Testis (tissue), 3 donors: Measurements from ENCODE around the gene PARP3. TPM values are rescaled to one million over a fixed set of nuclear protein-coding genes. Genes with fewer than 3 reads are reported as not detected.

Source experiments
- DNase-seq: peaks from one replicate; pipeline ENCODE4 v3.0.0-alpha.2; 2019
- H3K27ac ChIP-seq, 2 donors: fragments of 200-600 bp; sonication (generic); one replicate each; pipeline ENCODE4 v1.5.1; 2019
- H3K27me3 ChIP-seq: fragments of 200-600 bp; sonication (generic); one replicate; pipeline ENCODE4 v1.5.1; 2019
- H3K36me3 ChIP-seq: fragments of 200-600 bp; sonication (generic); one replicate; pipeline ENCODE4 v1.5.1; 2017; ENCODE audit warnings: low read depth; ENCODE audit errors: missing control alignments
- H3K4me1 ChIP-seq: fragments of 200-600 bp; sonication (generic); one replicate; pipeline ENCODE4 v1.5.1; 2019
- H3K4me3 ChIP-seq, 2 donors: fragments of 200-600 bp; sonication (generic); one replicate each; pipeline ENCODE4 v1.5.1; 2017 to 2019
- H3K9me3 ChIP-seq: fragments of 200-600 bp; sonication (generic); one replicate; pipeline ENCODE4 v1.5.1; 2017
- POLR2A ChIP-seq: fragments of 450-650 bp; IDR thresholded peaks from one replicate; pipeline ENCODE4 v1.6.1; 2017; ENCODE audit warnings: antibody characterized with exemption, mild to moderate bottlenecking, moderate library complexity
- WGBS, 2 donors: methylation state at CpG; one replicate each; pipeline ENCODE4 v1.1.5; 2018; 5-methylcytosine and 5-hydroxymethylcytosine counted together
- intact Hi-C: fragments of 100-400 bp; cut with DNase I; formaldehyde crosslinking; loops from one replicate; pipeline ENCODE4 v1.15.1; 2023; ENCODE audit warnings: low total_unique reads
- polyA plus RNA-seq: library from polyadenylated mRNA; stranded (reverse); fragments of 350-450 nt; fragmentation: Illumina TruSeq; extraction: RNeasy Lipid Tissue Mini Kit (QIAGEN cat#74804); gene quantifications from one replicate; pipeline ENCODE4 v1.2.3, GENCODE V29; 2014; ENCODE audit warnings: low read depth, low replicate concordance; ENCODE audit not compliant: insufficient read depth
- total RNA-seq, 2 donors: library from RNA; depleted of rRNA; stranded (reverse); fragments of >200 nt; gene quantifications; one replicate each; pipeline ENCODE4 v1.2.3, GENCODE V29; 2016
- TF ChIP-seq, protein P1 (sequence below), 3 experiments: fragments of 450-650 bp in 2 of 3; fragments of 200-600 bp in 1 of 3; sonication (generic) in 1 of 3; IDR thresholded peaks; one replicate each; pipeline ENCODE4 v1.5.1; 2016 to 2019; ENCODE audit warnings: antibody characterized with exemption in 3 of 3, mild to moderate bottlenecking in 2 of 3, moderate library complexity in 1 of 3

The PARP3 gene
- total and polyA plus RNA-seq, 3 donors from 2014 or later = 17.5 to 24.7 (median 18.2) TPM

- no peaks in the 10 kb centered on the region for H3K36me3 ChIP-seq
- peaks cover 7% of the 10 kb centered on the region for H3K4me1 ChIP-seq
- no peak for DNase-seq
- TF ChIP-seq POLR2A = no peak
- TF ChIP-seq, protein P1, sequence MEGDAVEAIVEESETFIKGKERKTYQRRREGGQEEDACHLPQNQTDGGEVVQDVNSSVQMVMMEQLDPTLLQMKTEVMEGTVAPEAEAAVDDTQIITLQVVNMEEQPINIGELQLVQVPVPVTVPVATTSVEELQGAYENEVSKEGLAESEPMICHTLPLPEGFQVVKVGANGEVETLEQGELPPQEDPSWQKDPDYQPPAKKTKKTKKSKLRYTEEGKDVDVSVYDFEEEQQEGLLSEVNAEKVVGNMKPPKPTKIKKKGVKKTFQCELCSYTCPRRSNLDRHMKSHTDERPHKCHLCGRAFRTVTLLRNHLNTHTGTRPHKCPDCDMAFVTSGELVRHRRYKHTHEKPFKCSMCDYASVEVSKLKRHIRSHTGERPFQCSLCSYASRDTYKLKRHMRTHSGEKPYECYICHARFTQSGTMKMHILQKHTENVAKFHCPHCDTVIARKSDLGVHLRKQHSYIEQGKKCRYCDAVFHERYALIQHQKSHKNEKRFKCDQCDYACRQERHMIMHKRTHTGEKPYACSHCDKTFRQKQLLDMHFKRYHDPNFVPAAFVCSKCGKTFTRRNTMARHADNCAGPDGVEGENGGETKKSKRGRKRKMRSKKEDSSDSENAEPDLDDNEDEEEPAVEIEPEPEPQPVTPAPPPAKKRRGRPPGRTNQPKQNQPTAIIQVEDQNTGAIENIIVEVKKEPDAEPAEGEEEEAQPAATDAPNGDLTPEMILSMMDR (IDR thresholded peaks at IDR 0.05) = no peak
- WGBS, 2 donors = 23 to 27% methylated on average over 11 to 31 of the region's 33 CpGs
- intact Hi-C loops = no loop called here
- no peaks in the 10 kb centered on the region for H3K27me3 ChIP-seq
- peak within 1 kb of the TSS; percentile 44 to 57 for H3K4me3 ChIP-seq
- peak within 1 kb of the TSS in 1 of 2 donors; percentile 51 for H3K27ac ChIP-seq
- H3K9me3 ChIP-seq = no peaks in the 10 kb centered on the region
Measured at GRCh38 chr3:51955175-51955892, 13.2 kb downstream of the PARP3 start, which contains the start of gene GPR62. Gene GPR62, plus strand, starts transcription at chr3:51955381. Its CDS starts 272 bp downstream, at chr3:51955653.

DNA sequence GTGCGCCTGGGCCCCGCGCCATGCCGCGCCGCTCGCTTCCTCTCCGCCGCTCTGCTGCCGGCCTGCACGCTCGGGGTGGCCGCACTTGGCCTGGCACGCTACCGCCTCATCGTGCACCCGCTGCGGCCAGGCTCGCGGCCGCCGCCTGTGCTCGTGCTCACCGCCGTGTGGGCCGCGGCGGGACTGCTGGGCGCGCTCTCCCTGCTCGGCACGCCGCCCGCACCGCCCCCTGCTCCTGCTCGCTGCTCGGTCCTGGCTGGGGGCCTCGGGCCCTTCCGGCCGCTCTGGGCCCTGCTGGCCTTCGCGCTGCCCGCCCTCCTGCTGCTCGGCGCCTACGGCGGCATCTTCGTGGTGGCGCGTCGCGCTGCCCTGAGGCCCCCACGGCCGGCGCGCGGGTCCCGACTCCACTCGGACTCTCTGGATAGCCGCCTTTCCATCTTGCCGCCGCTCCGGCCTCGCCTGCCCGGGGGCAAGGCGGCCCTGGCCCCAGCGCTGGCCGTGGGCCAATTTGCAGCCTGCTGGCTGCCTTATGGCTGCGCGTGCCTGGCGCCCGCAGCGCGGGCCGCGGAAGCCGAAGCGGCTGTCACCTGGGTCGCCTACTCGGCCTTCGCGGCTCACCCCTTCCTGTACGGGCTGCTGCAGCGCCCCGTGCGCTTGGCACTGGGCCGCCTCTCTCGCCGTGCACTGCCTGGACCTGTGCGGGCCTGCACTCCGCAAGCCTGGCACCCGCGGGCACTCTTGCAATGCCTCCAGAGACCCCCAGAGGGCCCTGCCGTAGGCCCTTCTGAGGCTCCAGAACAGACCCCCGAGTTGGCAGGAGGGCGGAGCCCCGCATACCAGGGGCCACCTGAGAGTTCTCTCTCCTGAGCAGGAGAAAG is 14.0 kb downstream of the PARP3 start:
- intact Hi-C loops = no loop called here
- Histone ChIP-seq H3K4me1 (peaks cover 7% of the 10 kb centered on the region), H3K27me3 (no peaks in the 10 kb centered on the region), H3K27ac (peak overlapping the region in 1 of 2 donors; percentile 51), H3K9me3 (no peaks in the 10 kb centered on the region), H3K36me3 (no peaks in the 10 kb centered on the region), H3K4me3 (peak overlapping the region; percentile 44 to 57)
- DNase-seq = peak; percentile 63
- TF ChIP-seq, protein P1 (IDR thresholded peaks at IDR 0.05) = peak; percentile 7 to 50 (median 44)
- TF ChIP-seq POLR2A = no peak
- WGBS, 2 donors = 7 to 20% methylated on average over 1 to 86 of the region's 97 CpGs

DNA sequence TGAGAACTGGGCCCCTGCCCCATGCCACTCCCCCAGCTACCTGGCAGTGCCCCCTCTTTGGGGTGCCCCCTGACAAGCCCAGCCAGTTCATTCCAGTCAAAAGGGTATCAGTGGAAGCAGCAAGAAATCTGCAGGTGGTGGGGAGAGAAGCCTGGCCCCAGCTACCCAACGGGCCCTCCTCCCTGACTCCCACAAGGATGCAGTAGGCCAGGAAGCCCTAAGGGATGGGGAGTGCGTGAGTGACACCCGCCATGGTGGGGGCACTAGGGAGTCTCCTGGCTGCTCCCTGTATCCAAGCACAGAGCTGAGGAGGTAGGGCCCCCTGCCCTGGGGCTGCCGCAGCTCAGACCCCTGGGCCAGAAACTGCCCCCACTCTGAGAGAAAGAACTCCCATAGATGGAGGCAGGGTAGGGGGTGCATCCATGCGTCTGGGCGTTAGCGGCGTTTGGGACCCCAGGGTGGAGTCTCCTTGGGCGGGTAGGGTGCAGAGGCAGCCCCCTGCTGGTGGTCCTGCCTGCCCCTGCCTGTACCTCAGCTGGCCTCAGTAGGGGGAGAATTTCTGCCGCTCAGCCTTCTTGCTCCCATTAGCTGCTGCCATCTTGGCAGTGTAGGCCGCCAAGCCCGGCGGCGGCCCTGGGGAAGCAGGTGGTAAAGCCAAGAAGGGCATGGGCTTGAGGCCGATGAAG is 15.5 kb downstream of the PARP3 start:
- intact Hi-C loops = no loop called here

More for the DNA sequence above, 15.5 kb downstream of the PARP3 start:
- no peak overlapping the region for H3K4me3 ChIP-seq
- H3K4me1 ChIP-seq = peaks cover 20% of the 10 kb centered on the region
- no peak for DNase-seq
- no peaks in the 10 kb centered on the region for H3K9me3 ChIP-seq
- no peaks in the 10 kb centered on the region for H3K27me3 ChIP-seq
- no peaks in the 10 kb centered on the region for H3K36me3 ChIP-seq
- no peak overlapping the region for H3K27ac ChIP-seq
- TF ChIP-seq POLR2A = no peak
- TF ChIP-seq, protein P1 (IDR thresholded peaks at IDR 0.05) = no peak
- WGBS, 2 donors = 91 to 93% methylated on average over 10 to 15 of the region's 15 CpGs
